ENCODE data around the gene PJVK. TPM values are rescaled to one million over a fixed set of nuclear protein-coding genes. Genes with fewer than 3 reads are reported as not detected.

Gene PJVK
- total RNA-seq, 6 donors from 2014 or later, result 1.7 to 3.7 (median 2.1) TPM; not detected in 1

DNA sequence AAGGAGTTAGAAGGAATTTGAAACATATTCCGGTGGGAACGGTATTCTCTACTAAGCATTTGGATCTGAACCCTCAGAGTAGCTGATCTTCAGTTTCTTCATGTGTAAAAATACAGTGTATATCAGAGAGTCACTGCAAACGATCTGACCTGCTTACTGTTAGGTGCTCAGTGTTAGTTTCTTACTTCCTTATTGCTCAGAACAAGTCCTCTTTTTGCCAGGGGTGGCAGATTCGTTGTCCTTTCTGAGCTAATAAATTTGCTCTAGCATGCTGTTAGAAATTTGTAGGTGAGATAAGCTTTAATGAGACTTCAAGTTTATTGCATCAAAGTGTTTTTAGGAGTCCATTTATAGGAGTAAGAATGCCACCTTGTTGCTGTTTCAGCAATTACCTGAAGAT is 44.9 kb downstream of the PJVK start:
- Histone ChIP-seq H3K4me3 (no peak overlapping the region), H3K9me3 (no peaks in the 10 kb centered on the region), H3K27me3 (no peaks in the 10 kb centered on the region), H3K27ac (no peak overlapping the region), H3K4me1 (no peaks in the 10 kb centered on the region), H3K36me3 (peaks cover 22 to 83% (median 54%) of the 10 kb centered on the region in 4 donors)
- no peak for ATAC-seq (ENCODE audit: low FRiP score in 2 of 2)
- no peak for TF ChIP-seq POLR2A (IDR thresholded peaks at IDR 0.05)
- no peak for TF ChIP-seq POLR2AphosphoS5 (IDR thresholded peaks at IDR 0.05)
- TF ChIP-seq, protein P1, sequence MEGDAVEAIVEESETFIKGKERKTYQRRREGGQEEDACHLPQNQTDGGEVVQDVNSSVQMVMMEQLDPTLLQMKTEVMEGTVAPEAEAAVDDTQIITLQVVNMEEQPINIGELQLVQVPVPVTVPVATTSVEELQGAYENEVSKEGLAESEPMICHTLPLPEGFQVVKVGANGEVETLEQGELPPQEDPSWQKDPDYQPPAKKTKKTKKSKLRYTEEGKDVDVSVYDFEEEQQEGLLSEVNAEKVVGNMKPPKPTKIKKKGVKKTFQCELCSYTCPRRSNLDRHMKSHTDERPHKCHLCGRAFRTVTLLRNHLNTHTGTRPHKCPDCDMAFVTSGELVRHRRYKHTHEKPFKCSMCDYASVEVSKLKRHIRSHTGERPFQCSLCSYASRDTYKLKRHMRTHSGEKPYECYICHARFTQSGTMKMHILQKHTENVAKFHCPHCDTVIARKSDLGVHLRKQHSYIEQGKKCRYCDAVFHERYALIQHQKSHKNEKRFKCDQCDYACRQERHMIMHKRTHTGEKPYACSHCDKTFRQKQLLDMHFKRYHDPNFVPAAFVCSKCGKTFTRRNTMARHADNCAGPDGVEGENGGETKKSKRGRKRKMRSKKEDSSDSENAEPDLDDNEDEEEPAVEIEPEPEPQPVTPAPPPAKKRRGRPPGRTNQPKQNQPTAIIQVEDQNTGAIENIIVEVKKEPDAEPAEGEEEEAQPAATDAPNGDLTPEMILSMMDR (IDR thresholded peaks at IDR 0.05), result no peak
- no peak for TF ChIP-seq EP300 (IDR thresholded peaks at IDR 0.05)
- 74 to 82% methylated on average over 4 of the region's 4 CpGs for WGBS, 2 donors
- no peak for DNase-seq

DNA sequence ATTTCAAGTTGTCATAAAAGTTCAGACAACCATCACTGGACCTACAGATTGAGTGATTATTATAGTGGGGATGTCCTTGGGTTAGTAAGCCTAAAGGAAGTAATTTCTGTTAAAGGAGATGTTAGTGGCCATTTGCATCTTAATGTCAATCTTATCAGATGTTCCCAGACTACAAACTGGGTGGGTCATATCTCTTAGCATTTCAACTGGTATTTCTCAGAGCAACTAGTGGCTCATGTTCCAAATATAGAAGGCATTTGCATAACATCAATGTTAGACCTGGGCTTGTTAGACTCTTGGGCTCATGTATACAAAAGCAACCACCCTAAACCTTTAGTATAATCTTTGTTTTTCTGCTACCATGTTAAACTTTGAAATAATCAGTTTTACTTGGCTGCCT is 47.0 kb downstream of the PJVK start:
- DNase-seq (no peak), ATAC-seq (ENCODE audit: low FRiP score in 2 of 2) (no peak)
- H3K4me3 ChIP-seq, result no peak overlapping the region
- no peaks in the 10 kb centered on the region for H3K27me3 ChIP-seq
- H3K27ac ChIP-seq, result no peak overlapping the region
- TF ChIP-seq POLR2A (IDR thresholded peaks at IDR 0.05) (no peak), POLR2AphosphoS5 (IDR thresholded peaks at IDR 0.05) (no peak), EP300 (IDR thresholded peaks at IDR 0.05) (no peak)
- TF ChIP-seq, protein P1 (IDR thresholded peaks at IDR 0.05), result no peak
- no peaks in the 10 kb centered on the region for H3K4me1 ChIP-seq
- peaks cover 20 to 91% (median 63%) of the 10 kb centered on the region in 4 donors for H3K36me3 ChIP-seq
- no peaks in the 10 kb centered on the region for H3K9me3 ChIP-seq

DNA sequence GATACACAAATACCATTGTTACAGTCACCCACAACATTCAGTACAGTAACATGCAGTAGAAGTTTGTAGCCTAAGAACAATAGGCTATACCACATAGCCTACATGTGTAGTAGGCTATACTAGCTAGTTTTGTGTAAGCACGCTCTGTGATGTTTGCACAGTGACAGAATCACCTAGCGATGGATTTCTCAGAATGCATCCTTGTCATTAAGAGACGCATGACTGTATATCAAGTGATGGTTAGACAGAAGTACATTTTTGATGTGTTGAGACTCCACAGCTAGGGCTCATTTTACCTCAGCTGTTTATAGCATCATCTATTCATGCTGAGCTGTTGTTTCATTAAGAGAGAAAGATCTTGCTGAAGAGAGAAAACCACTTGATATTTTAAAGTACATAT is 48.5 kb downstream of the PJVK start:
- no peak overlapping the region for H3K27ac ChIP-seq
- WGBS, 2 donors, result 96 to 98% methylated on average over 3 of the region's 3 CpGs
- TF ChIP-seq, protein P1 (IDR thresholded peaks at IDR 0.05), result no peak
- TF ChIP-seq POLR2A (IDR thresholded peaks at IDR 0.05) (no peak), POLR2AphosphoS5 (IDR thresholded peaks at IDR 0.05) (no peak), EP300 (IDR thresholded peaks at IDR 0.05) (no peak)
- no peaks in the 10 kb centered on the region for H3K4me1 ChIP-seq
- H3K27me3 ChIP-seq, result no peaks in the 10 kb centered on the region
- ATAC-seq (ENCODE audit: low FRiP score in 2 of 2) (no peak), DNase-seq (no peak)
- H3K4me3 ChIP-seq, result no peak overlapping the region
- H3K9me3 ChIP-seq, result no peaks in the 10 kb centered on the region
- peaks cover 22 to 93% (median 55%) of the 10 kb centered on the region in 4 donors for H3K36me3 ChIP-seq

DNA sequence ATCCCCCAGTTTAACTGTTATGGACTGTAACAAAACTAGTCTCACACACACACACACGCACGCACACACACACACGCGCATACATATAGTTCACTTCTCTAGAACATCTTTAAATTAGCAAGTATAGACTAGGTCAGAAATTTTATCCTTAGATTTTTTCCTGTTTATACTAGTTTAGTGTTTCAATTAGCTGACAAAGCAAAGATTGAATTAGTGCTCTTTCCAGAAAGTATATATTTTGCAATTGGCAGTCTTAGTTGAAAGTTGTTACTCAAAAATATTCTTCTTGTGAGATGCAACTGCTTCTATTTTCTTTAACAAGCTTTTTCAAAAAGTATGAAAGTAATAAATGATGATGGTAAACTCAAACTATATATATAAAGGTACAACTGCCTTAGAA is 51.6 kb downstream of the PJVK start:
- Histone ChIP-seq H3K27me3 (no peaks in the 10 kb centered on the region), H3K27ac (no peak overlapping the region), H3K4me3 (no peak overlapping the region), H3K36me3 (peaks cover 22 to 67% (median 42%) of the 10 kb centered on the region in 4 donors), H3K4me1 (peaks cover 0 to 10% (median 3%) of the 10 kb centered on the region in 4 donors), H3K9me3 (no peaks in the 10 kb centered on the region)
- TF ChIP-seq, protein P1 (IDR thresholded peaks at IDR 0.05), result no peak
- no peak for TF ChIP-seq POLR2AphosphoS5 (IDR thresholded peaks at IDR 0.05)
- TF ChIP-seq POLR2A (IDR thresholded peaks at IDR 0.05), result no peak
- no peak for TF ChIP-seq EP300 (IDR thresholded peaks at IDR 0.05)
- ATAC-seq (ENCODE audit: low FRiP score in 2 of 2), result no peak
- no peak for DNase-seq
- WGBS, 2 donors, result 96 to 98% methylated on average over 4 of the region's 4 CpGs

DNA sequence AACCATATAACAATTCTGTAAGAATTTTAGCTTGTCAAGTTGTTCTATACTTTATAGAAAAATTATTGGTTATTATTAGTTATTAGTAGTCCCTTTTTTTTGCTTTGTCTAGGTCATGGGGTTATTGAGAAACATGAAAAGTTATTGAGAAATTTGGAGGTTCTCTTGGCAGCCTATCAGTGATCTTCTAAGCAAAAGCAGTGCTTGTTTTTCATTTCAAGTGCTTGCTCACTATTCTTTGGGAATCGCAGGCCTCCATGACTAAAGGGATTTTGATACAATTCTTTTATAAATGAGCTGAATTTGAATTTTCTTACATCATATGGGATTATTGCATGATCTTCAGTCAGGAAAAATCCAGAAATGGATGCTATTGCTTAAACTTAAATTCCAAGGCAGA is 54.9 kb downstream of the PJVK start:
- DNase-seq, result no peak
- H3K4me3 ChIP-seq, result no peak overlapping the region
- H3K9me3 ChIP-seq, result no peaks in the 10 kb centered on the region
- H3K4me1 ChIP-seq, result peaks cover 0 to 10% (median 3%) of the 10 kb centered on the region in 4 donors
- no peak for TF ChIP-seq EP300 (IDR thresholded peaks at IDR 0.05)
- no peak for TF ChIP-seq POLR2A (IDR thresholded peaks at IDR 0.05)
- no peak for TF ChIP-seq POLR2AphosphoS5 (IDR thresholded peaks at IDR 0.05)
- TF ChIP-seq, protein P1 (IDR thresholded peaks at IDR 0.05), result no peak
- WGBS, 2 donors, result 61 to 64% methylated on average over 1 of the region's 1 CpG
- no peak for ATAC-seq (ENCODE audit: low FRiP score in 2 of 2)
- H3K36me3 ChIP-seq, result peaks cover 11 to 54% (median 27%) of the 10 kb centered on the region in 4 donors
- no peaks in the 10 kb centered on the region for H3K27me3 ChIP-seq
- H3K27ac ChIP-seq, result no peak overlapping the region
